ENCODE measurements around the gene COL9A2. TPM values are rescaled to one million over a fixed set of nuclear protein-coding genes. Genes with fewer than 3 reads are reported as not detected.

COL9A2 gene
- total and polyA plus RNA-seq, 2 donors (not counting 1 experiment from before 2014, with no cell fraction given): 14.8 to 30.6 TPM

DNA sequence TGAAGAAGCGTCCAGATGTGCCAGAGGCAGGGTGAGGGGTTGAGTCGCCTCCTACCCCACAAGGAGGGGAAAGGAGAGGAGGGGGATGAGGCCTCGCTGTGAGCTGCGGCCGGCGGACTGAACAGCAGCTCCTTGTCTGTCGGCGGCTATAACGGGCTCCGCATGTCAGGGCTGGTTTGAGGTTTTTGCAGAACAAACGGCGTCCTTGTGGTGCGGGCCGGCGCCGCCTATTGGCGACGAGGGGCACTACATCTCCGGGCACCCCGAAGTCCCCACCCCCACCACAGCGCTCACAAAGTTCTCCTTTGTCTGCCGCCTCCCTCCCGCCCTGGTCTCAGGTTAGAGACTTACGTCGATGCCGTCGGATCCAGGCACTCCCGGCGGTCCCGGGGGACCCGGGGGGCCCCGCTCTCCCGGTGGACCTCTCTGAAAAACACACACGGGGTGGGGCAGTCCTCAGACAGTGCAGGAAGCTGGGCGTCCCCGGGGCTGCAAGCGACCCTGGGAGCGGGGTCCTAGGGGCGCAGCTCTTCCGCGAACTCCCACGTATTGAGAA is 1.8 kb downstream of the COL9A2 start:
- Histone ChIP-seq H2AFZ (ENCODE audit: insufficient read depth, low read depth, low read length, poor library complexity, severe bottlenecking) (peak overlapping the region; percentile 93), H3K4me2 (replicated peaks; ENCODE audit: low read depth, low read length, poor library complexity, severe bottlenecking) (peak overlapping the region; percentile 97), H4K20me1 (ENCODE audit: control insufficient read depth, insufficient read depth, low read length, poor library complexity, severe bottlenecking) (no peaks in the 10 kb centered on the region), H3K4me1 (ENCODE audit: control insufficient read depth in 2 of 2, insufficient read depth in 2 of 2, low read length in 2 of 2) (peaks cover 41 to 59% of the 10 kb centered on the region in 2 donors), H3K27me3 (replicated peaks in 1 of 4; ENCODE audit: control extremely low read depth in 1 of 4, control insufficient read depth in 3 of 4, insufficient read depth in 4 of 4, low read length in 3 of 4) (peaks cover 0 to 3% (median 1%) of the 10 kb centered on the region in 4 experiments), H3K4me3 (ENCODE audit: control extremely low read depth in 1 of 5, extremely low read depth in 1 of 5, insufficient read depth in 1 of 5, low read depth in 2 of 5, low read length in 4 of 5) (peak overlapping the region; percentile 43 to 78 (median 66)), H3K36me3 (replicated peaks in 1 of 2; ENCODE audit: control extremely low read depth in 1 of 2, control insufficient read depth in 1 of 2, extremely low read depth in 1 of 2, insufficient read depth in 2 of 2, low read length in 1 of 2) (no peaks in the 10 kb centered on the region), H3K9ac (ENCODE audit: low read length) (peak overlapping the region; percentile 74), H3K9me3 (ENCODE audit: control extremely low read depth in 1 of 3, control insufficient read depth in 2 of 3, insufficient read depth in 1 of 3, low read length in 2 of 3) (no peaks in the 10 kb centered on the region), H3K27ac (ENCODE audit: low read length in 2 of 2) (peak overlapping the region in 1 of 2 donors; percentile 40), H3K79me2 (ENCODE audit: control insufficient read depth, insufficient read depth, low read length) (no peaks in the 10 kb centered on the region)
- peak overlapping the region; percentile 92 for H3K4me3 Mint-ChIP-seq
- TF ChIP-seq, protein P1, sequence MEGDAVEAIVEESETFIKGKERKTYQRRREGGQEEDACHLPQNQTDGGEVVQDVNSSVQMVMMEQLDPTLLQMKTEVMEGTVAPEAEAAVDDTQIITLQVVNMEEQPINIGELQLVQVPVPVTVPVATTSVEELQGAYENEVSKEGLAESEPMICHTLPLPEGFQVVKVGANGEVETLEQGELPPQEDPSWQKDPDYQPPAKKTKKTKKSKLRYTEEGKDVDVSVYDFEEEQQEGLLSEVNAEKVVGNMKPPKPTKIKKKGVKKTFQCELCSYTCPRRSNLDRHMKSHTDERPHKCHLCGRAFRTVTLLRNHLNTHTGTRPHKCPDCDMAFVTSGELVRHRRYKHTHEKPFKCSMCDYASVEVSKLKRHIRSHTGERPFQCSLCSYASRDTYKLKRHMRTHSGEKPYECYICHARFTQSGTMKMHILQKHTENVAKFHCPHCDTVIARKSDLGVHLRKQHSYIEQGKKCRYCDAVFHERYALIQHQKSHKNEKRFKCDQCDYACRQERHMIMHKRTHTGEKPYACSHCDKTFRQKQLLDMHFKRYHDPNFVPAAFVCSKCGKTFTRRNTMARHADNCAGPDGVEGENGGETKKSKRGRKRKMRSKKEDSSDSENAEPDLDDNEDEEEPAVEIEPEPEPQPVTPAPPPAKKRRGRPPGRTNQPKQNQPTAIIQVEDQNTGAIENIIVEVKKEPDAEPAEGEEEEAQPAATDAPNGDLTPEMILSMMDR (IDR thresholded peaks at IDR 0.05): peak; percentile 95
- TF ChIP-seq EZH2 (IDR thresholded peaks at IDR 0.05; ENCODE audit: borderline replicate concordance, insufficient read depth, low read depth, low read length, poor library complexity, severe bottlenecking): no peak
- CTCF ChIA-PET: interaction anchor here (0.5 to 10.2 kb wide), 33 partner anchors 9 to 374 kb away, joined by 3 to 132 read pairs (median 4); no protein-coding TSS in a partner anchor
- no peaks in the 10 kb centered on the region for H3K9me3 Mint-ChIP-seq (ENCODE audit: insufficient read depth)
- peaks cover 5% of the 10 kb centered on the region for H3K27me3 Mint-ChIP-seq
- peak; percentile 61 for ATAC-seq (ENCODE audit: low read depth)
- intact Hi-C loops (cut with micrococcal nuclease): loop anchor here (1.0 to 2.0 kb wide), 3 partner anchors 57 to 163 kb away; partner anchors contain the start of genes SMAP2 and ZMPSTE24
- 4% methylated on average over 38 of the region's 42 CpGs for WGBS (ENCODE audit: insufficient coverage)
- peak; percentile 94 for DNase-seq
- H3K27ac Mint-ChIP-seq: peak overlapping the region; percentile 76
- POLR2A ChIA-PET: interaction anchor here (0.6 to 1.8 kb wide), 7 partner anchors 23 to 323 kb away, joined by 3 to 9 read pairs (median 4); partner anchors contain the start of gene RLF
- peaks cover 57% of the 10 kb centered on the region for H3K4me1 Mint-ChIP-seq
